HepG2 (cell line): ENCODE results near the gene TMEM63B. TPM values are rescaled to one million over a fixed set of nuclear protein-coding genes. Genes with fewer than 3 reads are reported as not detected.

Experiments
- EEA1 ChIP-seq: sonication (generic); formaldehyde crosslinking; IDR thresholded peaks from 2 replicates; pipeline ENCODE4 v1.5.1; 2020; ENCODE audit warnings: mild to moderate bottlenecking, missing genetic modification reagents, borderline replicate concordance
- GATAD2A ChIP-seq: IDR thresholded peaks from 2 replicates; pipeline ENCODE4 v1.6.1; 2016
- HBP1 ChIP-seq: IDR thresholded peaks from 2 replicates; pipeline ENCODE4 v1.6.1; 2016; ENCODE audit warnings: low read depth, control low read depth
- HES4 ChIP-seq: sonication (generic); formaldehyde crosslinking; IDR thresholded peaks from 2 replicates; pipeline ENCODE4 v1.9.0; 2021; ENCODE audit warnings: mild to moderate bottlenecking, missing genetic modification reagents, borderline replicate concordance
- HNRNPK ChIP-seq: fragments of 200-400 bp; formaldehyde crosslinking; IDR thresholded peaks from 2 replicates; pipeline ENCODE4 v1.6.1; 2018; ENCODE audit warnings: low read length, low read depth, moderate library complexity, mild to moderate bottlenecking; ENCODE audit not compliant: poor library complexity, severe bottlenecking
- HOXA5 ChIP-seq: sonication (generic); formaldehyde crosslinking; IDR thresholded peaks from 2 replicates; pipeline ENCODE4 v1.4.0; 2020; ENCODE audit warnings: missing genetic modification reagents
- IRF2 ChIP-seq: IDR thresholded peaks from 2 replicates; pipeline ENCODE4 v1.6.1; 2018; ENCODE audit warnings: missing genetic modification reagents, missing compliant biosample characterization
- PHF20 ChIP-seq: sonication (generic); formaldehyde crosslinking; IDR thresholded peaks from 2 replicates; pipeline ENCODE4 v1.5.0; 2020; ENCODE audit warnings: mild to moderate bottlenecking, missing genetic modification reagents
- RCOR2 ChIP-seq: IDR thresholded peaks from 2 replicates; pipeline ENCODE4 v1.6.1; 2016; ENCODE audit warnings: missing biosample characterization, missing genetic modification reagents
- RORA ChIP-seq: sonication (generic); formaldehyde crosslinking; IDR thresholded peaks from 2 replicates; pipeline ENCODE4 v1.5.0; 2020; ENCODE audit warnings: mild to moderate bottlenecking, missing genetic modification reagents, moderate library complexity
- SAFB2 ChIP-seq: sonication (generic); formaldehyde crosslinking; IDR thresholded peaks from 2 replicates; pipeline ENCODE4 v1.5.1; 2020; ENCODE audit warnings: missing genetic modification reagents, low read depth, mild to moderate bottlenecking, borderline replicate concordance
- SAP130 ChIP-seq: IDR thresholded peaks from 2 replicates; pipeline ENCODE4 v1.6.1; 2016; ENCODE audit warnings: low read depth
- SMAD1 ChIP-seq: sonication (generic); formaldehyde crosslinking; IDR thresholded peaks from 2 replicates; pipeline ENCODE4 v1.4.0; 2020; ENCODE audit warnings: missing genetic modification reagents, low read depth, mild to moderate bottlenecking, borderline replicate concordance
- THAP8 ChIP-seq: sonication (generic); formaldehyde crosslinking; IDR thresholded peaks from 2 replicates; pipeline ENCODE4 v1.5.1; 2020; ENCODE audit warnings: missing genetic modification reagents, mild to moderate bottlenecking, borderline replicate concordance
- ZBTB21 ChIP-seq: sonication (generic); formaldehyde crosslinking; IDR thresholded peaks from 2 replicates; pipeline ENCODE4 v1.4.0; 2020; ENCODE audit warnings: missing genetic modification reagents
- ZFP90 ChIP-seq: sonication (generic); formaldehyde crosslinking; IDR thresholded peaks from 2 replicates; pipeline ENCODE4 v1.8.0; 2022; ENCODE audit warnings: missing genetic modification reagents, mild to moderate bottlenecking, inconsistent platforms, borderline replicate concordance
- ZNF547 ChIP-seq: sonication (generic); formaldehyde crosslinking; IDR thresholded peaks from 2 replicates; pipeline ENCODE4 v1.5.1; 2020; ENCODE audit warnings: mild to moderate bottlenecking, missing genetic modification reagents
- ZNF672 ChIP-seq: sonication (generic); formaldehyde crosslinking; IDR thresholded peaks from 2 replicates; pipeline ENCODE4 v1.8.1; 2022; ENCODE audit warnings: missing genetic modification reagents
- ZNF678 ChIP-seq: sonication (generic); formaldehyde crosslinking; IDR thresholded peaks from 2 replicates; pipeline ENCODE4 v1.4.0; 2020; ENCODE audit warnings: mild to moderate bottlenecking, missing genetic modification reagents
- ZNF777 ChIP-seq: sonication (generic); formaldehyde crosslinking; IDR thresholded peaks from 2 replicates; pipeline ENCODE4 v1.4.0; 2020; ENCODE audit warnings: missing genetic modification reagents
- polyA plus RNA-seq, 8 experiments: library from polyadenylated mRNA; depleted of rRNA in 3 of 8; stranded (reverse) in 7 of 8; unstranded in 1 of 8; fragments of >200 nt; fragmentation: Illumina TruSeq in 4 of 8; extraction: Trizol in 4 of 8; gene quantifications; 2 replicates each; pipeline versions ENCODE4 v1.2.1 to v1.2.3, GENCODE V29; 2011 to 2016; ENCODE audit warnings: low read depth in 4 of 8, missing spikeins in 1 of 8, mixed read lengths in 1 of 8; ENCODE audit not compliant: insufficient read depth in 1 of 8
- total RNA-seq, 5 experiments: library from RNA; depleted of rRNA; stranded (reverse); fragments of >200 nt; fragmentation: Illumina TruSeq; extraction: Trizol; gene quantifications; 2 replicates each; pipeline ENCODE4 v1.2.3, GENCODE V29; 2016; ENCODE audit warnings: low read depth in 1 of 5
- TF ChIP-seq, protein P1 (sequence below): sonication (generic); formaldehyde crosslinking; IDR thresholded peaks from 2 replicates; pipeline ENCODE4 v1.5.0; 2020; ENCODE audit warnings: missing genetic modification reagents
- TF ChIP-seq, protein P2 (sequence below): IDR thresholded peaks from 2 replicates; pipeline ENCODE4 v1.6.1; 2016; ENCODE audit warnings: low read depth
- TF ChIP-seq, protein P3 (sequence below): sonication (generic); formaldehyde crosslinking; IDR thresholded peaks from 2 replicates; pipeline ENCODE4 v1.8.0; 2022; ENCODE audit warnings: mild to moderate bottlenecking, missing genetic modification reagents, borderline replicate concordance

The TMEM63B gene
- total and polyA plus RNA-seq, 2 of the 13 experiments (the other 11 are each of a cell fraction or from before 2014, with no cell fraction given): 27.4 to 75.8 TPM

GRCh38 chr6:44128020-44128917, 915 bp downstream of the TMEM63B start (continued):
- TF ChIP-seq ZFP90: peak; percentile 76; the same call in 1 of the 2 replicates
- TF ChIP-seq RORA (CRISPR knock-in tag): no peak
- TF ChIP-seq ZNF678: no peak
- TF ChIP-seq, protein P1, sequence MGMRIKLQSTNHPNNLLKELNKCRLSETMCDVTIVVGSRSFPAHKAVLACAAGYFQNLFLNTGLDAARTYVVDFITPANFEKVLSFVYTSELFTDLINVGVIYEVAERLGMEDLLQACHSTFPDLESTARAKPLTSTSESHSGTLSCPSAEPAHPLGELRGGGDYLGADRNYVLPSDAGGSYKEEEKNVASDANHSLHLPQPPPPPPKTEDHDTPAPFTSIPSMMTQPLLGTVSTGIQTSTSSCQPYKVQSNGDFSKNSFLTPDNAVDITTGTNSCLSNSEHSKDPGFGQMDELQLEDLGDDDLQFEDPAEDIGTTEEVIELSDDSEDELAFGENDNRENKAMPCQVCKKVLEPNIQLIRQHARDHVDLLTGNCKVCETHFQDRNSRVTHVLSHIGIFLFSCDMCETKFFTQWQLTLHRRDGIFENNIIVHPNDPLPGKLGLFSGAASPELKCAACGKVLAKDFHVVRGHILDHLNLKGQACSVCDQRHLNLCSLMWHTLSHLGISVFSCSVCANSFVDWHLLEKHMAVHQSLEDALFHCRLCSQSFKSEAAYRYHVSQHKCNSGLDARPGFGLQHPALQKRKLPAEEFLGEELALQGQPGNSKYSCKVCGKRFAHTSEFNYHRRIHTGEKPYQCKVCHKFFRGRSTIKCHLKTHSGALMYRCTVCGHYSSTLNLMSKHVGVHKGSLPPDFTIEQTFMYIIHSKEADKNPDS (CRISPR knock-in tag): no peak
- TF ChIP-seq, protein P2, sequence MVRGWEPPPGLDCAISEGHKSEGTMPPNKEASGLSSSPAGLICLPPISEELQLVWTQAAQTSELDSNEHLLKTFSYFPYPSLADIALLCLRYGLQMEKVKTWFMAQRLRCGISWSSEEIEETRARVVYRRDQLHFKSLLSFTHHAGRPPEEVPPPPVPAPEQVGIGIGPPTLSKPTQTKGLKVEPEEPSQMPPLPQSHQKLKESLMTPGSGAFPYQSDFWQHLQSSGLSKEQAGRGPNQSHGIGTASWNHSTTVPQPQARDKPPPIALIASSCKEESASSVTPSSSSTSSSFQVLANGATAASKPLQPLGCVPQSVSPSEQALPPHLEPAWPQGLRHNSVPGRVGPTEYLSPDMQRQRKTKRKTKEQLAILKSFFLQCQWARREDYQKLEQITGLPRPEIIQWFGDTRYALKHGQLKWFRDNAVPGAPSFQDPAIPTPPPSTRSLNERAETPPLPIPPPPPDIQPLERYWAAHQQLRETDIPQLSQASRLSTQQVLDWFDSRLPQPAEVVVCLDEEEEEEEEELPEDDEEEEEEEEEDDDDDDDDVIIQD: no peak
- no peak for TF ChIP-seq ZNF672 (CRISPR knock-in tag)
- TF ChIP-seq HOXA5 (CRISPR knock-in tag): no peak; the same call in 1 of the 2 replicates
- TF ChIP-seq, protein P3, sequence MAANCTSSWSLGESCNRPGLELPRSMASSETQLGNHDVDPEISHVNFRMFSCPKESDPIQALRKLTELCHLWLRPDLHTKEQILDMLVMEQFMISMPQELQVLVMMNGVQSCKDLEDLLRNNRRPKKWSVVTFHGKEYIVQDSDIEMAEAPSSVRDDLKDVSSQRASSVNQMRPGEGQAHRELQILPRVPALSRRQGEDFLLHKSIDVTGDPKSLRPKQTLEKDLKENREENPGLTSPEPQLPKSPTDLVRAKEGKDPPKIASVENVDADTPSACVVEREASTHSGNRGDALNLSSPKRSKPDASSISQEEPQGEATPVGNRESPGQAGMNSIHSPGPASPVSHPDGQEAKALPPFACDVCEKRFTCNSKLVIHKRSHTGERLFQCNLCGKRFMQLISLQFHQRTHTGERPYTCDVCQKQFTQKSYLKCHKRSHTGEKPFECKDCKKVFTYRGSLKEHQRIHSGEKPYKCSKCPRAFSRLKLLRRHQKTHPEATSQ (CRISPR knock-in tag): no peak
- no peak for TF ChIP-seq ZBTB21 (CRISPR knock-in tag)
- no peak for TF ChIP-seq RCOR2
- peak; percentile 62 for TF ChIP-seq SAP130 (CRISPR knock-in tag)
- TF ChIP-seq HNRNPK: no peak
- no peak for TF ChIP-seq SMAD1 (CRISPR knock-in tag)
- no peak; the same call in 1 of the 2 replicates for TF ChIP-seq SAFB2 (CRISPR knock-in tag)
- peak; percentile 21; the same call in 1 of the 2 replicates for TF ChIP-seq GATAD2A (CRISPR knock-in tag)
- peak; percentile 32; the same call in 1 of the 2 replicates for TF ChIP-seq HES4 (CRISPR knock-in tag)
- TF ChIP-seq EEA1: no peak; the same call in 1 of the 2 replicates
- TF ChIP-seq THAP8 (CRISPR knock-in tag): peak; percentile 65; the same call in 1 of the 2 replicates
- peak; percentile 85 for TF ChIP-seq ZNF547 (CRISPR knock-in tag)
- TF ChIP-seq PHF20 (CRISPR knock-in tag): no peak
- no peak for TF ChIP-seq ZNF777 (CRISPR knock-in tag)
- no peak for TF ChIP-seq IRF2 (CRISPR knock-in tag)
- 0 out of 2 replicates have a peak, but pooled peaks have one; percentile 18 for TF ChIP-seq HBP1 (CRISPR knock-in tag)
